H1 (cell line): ENCODE results near the gene UBE4B. TPM values are rescaled to one million over a fixed set of nuclear protein-coding genes. Genes with fewer than 3 reads are reported as not detected.

Experiments used
- CTCF ChIA-PET: fragments of 300-600 bp; sonication (Branson Sonifier 250); formaldehyde crosslinking; loops from one replicate; lab custom pipeline; 2021; ENCODE audit not compliant: partially characterized antibody; lab: Charles Lee
- POLR2A ChIA-PET: fragments of 300-600 bp; sonication (Branson Sonifier 250); formaldehyde crosslinking; loops from one replicate; lab custom pipeline; 2021; ENCODE audit warnings: inconsistent platforms; ENCODE audit not compliant: partially characterized antibody; lab: Charles Lee
- DNase-seq, 2 experiments: peaks; one replicate each; pipeline versions ENCODE4 v3.0.0 to v3.0.0-alpha.2; 2010 to 2022; ENCODE audit warnings: low spot score in 2 of 2, low read depth in 1 of 2, mixed read lengths in 1 of 2
- FAIRE-seq: peaks from 2 replicates; lab custom pipeline; 2011; peaks lifted over from hg19 to GRCh38; lab: Jason Lieb, UNC
- H2AFZ ChIP-seq: 2 replicates; pipeline ENCODE4 v1.8.1; 2012; ENCODE audit warnings: low read length, inconsistent platforms
- H2AK5ac ChIP-seq: 2 replicates; pipeline ENCODE4 v1.6.1; 2013; ENCODE audit warnings: low read depth, low read length
- H2BK120ac ChIP-seq: replicated peaks from 2 replicates; pipeline ENCODE3; 2013; ENCODE audit warnings: low read depth, low read length, inconsistent platforms
- H2BK12ac ChIP-seq: 2 replicates; pipeline ENCODE4 v1.6.1; 2013; ENCODE audit warnings: low read depth, low read length
- H2BK15ac ChIP-seq: 2 replicates; pipeline ENCODE4 v1.6.1; 2013; ENCODE audit warnings: low read length
- H2BK20ac ChIP-seq: 2 replicates; pipeline ENCODE4 v1.6.1; 2013; ENCODE audit warnings: low read length
- H2BK5ac ChIP-seq: 2 replicates; pipeline ENCODE4 v1.6.1; 2013; ENCODE audit warnings: low read depth, low read length
- H3K14ac ChIP-seq: 2 replicates; pipeline ENCODE4 v1.6.1; 2013; ENCODE audit warnings: inconsistent platforms; ENCODE audit not compliant: insufficient read length
- H3K18ac ChIP-seq: 2 replicates; pipeline ENCODE4 v1.6.1; 2013; ENCODE audit warnings: low read length; ENCODE audit errors: extremely low read depth
- H3K23ac ChIP-seq: 2 replicates; pipeline ENCODE4 v1.6.1; 2013; ENCODE audit warnings: inconsistent platforms; ENCODE audit not compliant: insufficient read length
- H3K23me2 ChIP-seq: 2 replicates; pipeline ENCODE4 v1.6.1; 2013; ENCODE audit warnings: low read depth, low read length
- H3K27ac ChIP-seq: 2 replicates; pipeline ENCODE4 v1.6.1; 2011; ENCODE audit warnings: low read depth, low read length, inconsistent platforms
- H3K27me3 ChIP-seq, 4 experiments: replicated peaks in 1 of 4; 1 replicate in 1 of 4; 2 replicates in 3 of 4; pipeline versions ENCODE4 v1.6.1 to v1.8.1; 2011 to 2013; ENCODE audit warnings: low read length in 3 of 4, mild to moderate bottlenecking in 3 of 4, inconsistent platforms in 2 of 4, mixed read lengths in 2 of 4, moderate library complexity in 1 of 4; ENCODE audit not compliant: control insufficient read depth in 3 of 4, insufficient read depth in 3 of 4; ENCODE audit errors: extremely low read depth in 1 of 4
- H3K36me3 ChIP-seq, 4 experiments: 2 replicates each; pipeline versions ENCODE4 v1.6.1 to v1.8.1; 2011 to 2013; ENCODE audit warnings: mild to moderate bottlenecking in 4 of 4, low read length in 3 of 4, moderate library complexity in 2 of 4, control low read depth in 1 of 4, inconsistent platforms in 1 of 4; ENCODE audit not compliant: insufficient read depth in 4 of 4, control insufficient read depth in 2 of 4
- H3K4ac ChIP-seq: replicated peaks from 2 replicates; pipeline ENCODE3; 2013; ENCODE audit warnings: low read length, low read depth, mixed read lengths, inconsistent platforms; ENCODE audit not compliant: insufficient read length
- H3K4me1 ChIP-seq, 4 experiments: replicated peaks in 1 of 4; 1 replicate in 1 of 4; 2 replicates in 3 of 4; pipeline versions ENCODE4 v1.6.1 to v1.8.1; 2011 to 2013; ENCODE audit warnings: low read length in 3 of 4, inconsistent platforms in 2 of 4, mixed read lengths in 1 of 4; ENCODE audit not compliant: insufficient read depth in 4 of 4, control insufficient read depth in 3 of 4
- H3K4me2 ChIP-seq, 2 experiments: 2 replicates each; pipeline versions ENCODE4 v1.6.1 to v1.8.1; 2011 to 2013; ENCODE audit warnings: low read depth in 2 of 2, low read length in 2 of 2, control low read depth in 1 of 2, inconsistent platforms in 1 of 2, mild to moderate bottlenecking in 1 of 2; ENCODE audit not compliant: insufficient read depth in 1 of 2
- H3K4me3 ChIP-seq, 4 experiments: fragments of 200-600, 300-600 bp in 1 of 4; sonication (generic), shearing (Covaris generic), sonication (Bioruptor Twin) in 1 of 4; 2 replicates each; pipeline versions ENCODE4 v1.5.1 to v1.8.1; 2011 to 2016; ENCODE audit warnings: low read length in 4 of 4, low read depth in 3 of 4, control low read depth in 2 of 4, inconsistent platforms in 2 of 4, mild to moderate bottlenecking in 2 of 4, mixed read lengths in 1 of 4, moderate library complexity in 1 of 4; ENCODE audit not compliant: insufficient read depth in 2 of 4; ENCODE audit errors: extremely low read depth in 1 of 4
- H3K56ac ChIP-seq: replicated peaks from 2 replicates; pipeline ENCODE3; 2013; ENCODE audit warnings: low read depth, mild to moderate bottlenecking, mixed read lengths, low read length, inconsistent platforms; ENCODE audit not compliant: insufficient read length
- H3K79me1 ChIP-seq: 2 replicates; pipeline ENCODE4 v1.6.1; 2013; ENCODE audit warnings: low read depth, low read length, control low read depth
- H3K79me2 ChIP-seq, 2 experiments: 2 replicates each; pipeline versions ENCODE4 v1.6.1 to v1.8.1; 2012 to 2013; ENCODE audit warnings: low read length in 2 of 2, mild to moderate bottlenecking in 2 of 2, inconsistent platforms in 1 of 2; ENCODE audit not compliant: insufficient read depth in 2 of 2, control insufficient read depth in 1 of 2
- H3K9ac ChIP-seq, 4 experiments: replicated peaks in 1 of 4; 1 replicate in 1 of 4; 2 replicates in 3 of 4; pipeline versions ENCODE4 v1.6.1 to v1.8.1; 2011 to 2013; ENCODE audit warnings: low read depth in 3 of 4, low read length in 3 of 4, control low read depth in 2 of 4, mild to moderate bottlenecking in 2 of 4, moderate library complexity in 2 of 4, inconsistent platforms in 1 of 4; ENCODE audit errors: extremely low read depth in 1 of 4
- H3K9me3 ChIP-seq, 2 experiments: 2 replicates each; pipeline versions ENCODE4 v1.6.1 to v1.8.1; 2012 to 2013; ENCODE audit warnings: mild to moderate bottlenecking in 2 of 2, moderate library complexity in 2 of 2, control low read depth in 1 of 2, inconsistent platforms in 1 of 2, low read depth in 1 of 2, low read length in 1 of 2, mixed read lengths in 1 of 2; ENCODE audit not compliant: insufficient read depth in 2 of 2
- H4K20me1 ChIP-seq, 2 experiments: replicated peaks in 1 of 2; 2 replicates each; pipeline versions ENCODE3 to v1.8.1; 2011 to 2013; ENCODE audit warnings: inconsistent platforms in 2 of 2, low read length in 2 of 2, mild to moderate bottlenecking in 1 of 2; ENCODE audit not compliant: insufficient read depth in 2 of 2, control insufficient read depth in 1 of 2
- H4K5ac ChIP-seq: 2 replicates; pipeline ENCODE4 v1.6.1; 2013; ENCODE audit warnings: low read length, low read depth, mixed read lengths, inconsistent platforms; ENCODE audit not compliant: insufficient read length
- H4K8ac ChIP-seq: 2 replicates; pipeline ENCODE4 v1.8.0; 2013; ENCODE audit warnings: mild to moderate bottlenecking, moderate library complexity, low read length, inconsistent platforms; ENCODE audit not compliant: insufficient read depth; ENCODE audit errors: extremely low read depth
- H4K91ac ChIP-seq: replicated peaks from 2 replicates; pipeline ENCODE3; 2013; ENCODE audit warnings: low read length, mixed read lengths, inconsistent platforms; ENCODE audit not compliant: insufficient read length
- CREB1 ChIP-seq: IDR thresholded peaks from 2 replicates; pipeline ENCODE4 v1.6.1; 2012; ENCODE audit warnings: inconsistent platforms
- EGR1 ChIP-seq: IDR thresholded peaks from 2 replicates; pipeline ENCODE4 v1.6.1; 2011; ENCODE audit warnings: low read depth, low read length, borderline replicate concordance
- NRF1 ChIP-seq: IDR thresholded peaks from 2 replicates; pipeline ENCODE4 v1.6.1; 2011; ENCODE audit warnings: mild to moderate bottlenecking, low read depth, low read length, improper control_type of control experiment
- POU5F1 ChIP-seq: IDR thresholded peaks from 2 replicates; pipeline ENCODE4 v1.6.1; 2011; ENCODE audit warnings: low read depth, mild to moderate bottlenecking, low read length, moderate library complexity
- RXRA ChIP-seq: IDR thresholded peaks from 2 replicates; pipeline ENCODE4 v1.6.1; 2011; ENCODE audit warnings: low read depth, mild to moderate bottlenecking, low read length, moderate library complexity; ENCODE audit not compliant: insufficient read depth
- YY1 ChIP-seq: IDR thresholded peaks from 2 replicates; pipeline ENCODE4 v1.6.1; 2011; ENCODE audit warnings: low read depth, mild to moderate bottlenecking, low read length
- polyA plus RNA-seq, 7 experiments: library from polyadenylated mRNA; depleted of rRNA in 3 of 7; stranded (reverse) in 5 of 7; unstranded in 2 of 7; fragments of >200 nt in 5 of 7; fragments of 200-250 nt in 2 of 7; gene quantifications; 1 replicate in 5 of 7; 2 replicates in 1 of 7; 4 replicates in 1 of 7; pipeline versions ENCODE4 v1.2.1 to v1.2.3, GENCODE V29; 2011 to 2013; ENCODE audit warnings: missing spikeins in 2 of 7, mixed read lengths in 2 of 7
- total RNA-seq: library from RNA; stranded (reverse); fragmentation: NEBNext Ultra II Directional; extraction: Animal tissue kit (Norgen Biotek cat#: 25700); gene quantifications from 2 replicates; pipeline ENCODE4 v1.2.1, GENCODE V29; 2021

The UBE4B gene
- total and polyA plus RNA-seq, 2 of the 8 experiments (the other 6 are each of a cell fraction or from before 2014, with no cell fraction given): 24.5 to 90.1 TPM

GRCh38 chr1:10149231-10149630, 116.5 kb downstream of the UBE4B start:
- H3K79me1 ChIP-seq: no peaks in the 10 kb centered on the region
- no peak for FAIRE-seq
- H2BK5ac ChIP-seq: no peak overlapping the region
- no peak overlapping the region for H3K23ac ChIP-seq
- H2BK15ac ChIP-seq: no peak overlapping the region
- H3K4me2 ChIP-seq: no peak overlapping the region
- peaks cover 2 to 14% (median 4%) of the 10 kb centered on the region in 4 experiments; a peak in 3 of 8 replicates for H3K36me3 ChIP-seq
- CTCF ChIA-PET: no interaction called here
- H4K91ac ChIP-seq: no peak overlapping the region
- H3K14ac ChIP-seq: no peak overlapping the region
- H3K4ac ChIP-seq: no peak overlapping the region
- DNase-seq: no peak
- H3K9me3 ChIP-seq: no peaks in the 10 kb centered on the region
- no peak overlapping the region for H2AK5ac ChIP-seq
- no peaks in the 10 kb centered on the region for H4K20me1 ChIP-seq
- H3K23me2 ChIP-seq: no peaks in the 10 kb centered on the region
- H4K5ac ChIP-seq: no peak overlapping the region
- no peak overlapping the region for H3K56ac ChIP-seq
- POLR2A ChIA-PET: no interaction called here
- TF ChIP-seq CREB1 (no peak), NRF1 (no peak), EGR1 (no peak), YY1 (no peak), POU5F1 (no peak), RXRA (no peak)
- no peak overlapping the region for H3K18ac ChIP-seq
- H3K79me2 ChIP-seq: no peaks in the 10 kb centered on the region
- no peaks in the 10 kb centered on the region; a peak in 1 of 7 replicates for H3K4me1 ChIP-seq
- no peaks in the 10 kb centered on the region for H3K27me3 ChIP-seq
- no peak overlapping the region for H3K4me3 ChIP-seq
- no peak overlapping the region for H3K27ac ChIP-seq
- H3K9ac ChIP-seq: no peak overlapping the region
- no peak overlapping the region for H2AFZ ChIP-seq
- no peak overlapping the region for H2BK12ac ChIP-seq
- no peak overlapping the region for H4K8ac ChIP-seq
- H2BK20ac ChIP-seq: no peak overlapping the region
- no peak overlapping the region for H2BK120ac ChIP-seq
